ENCODE measurements around the gene OGFRL1.
A peak's percentile ranks its signal among the peaks of the same experiment; 100 is the strongest.
"Not testable (repeated sequence)": the region's sequence is repeated elsewhere in the genome, so short reads cannot be mapped to it uniquely, and the experiment has no call there.

OGFRL1 gene

DNA sequence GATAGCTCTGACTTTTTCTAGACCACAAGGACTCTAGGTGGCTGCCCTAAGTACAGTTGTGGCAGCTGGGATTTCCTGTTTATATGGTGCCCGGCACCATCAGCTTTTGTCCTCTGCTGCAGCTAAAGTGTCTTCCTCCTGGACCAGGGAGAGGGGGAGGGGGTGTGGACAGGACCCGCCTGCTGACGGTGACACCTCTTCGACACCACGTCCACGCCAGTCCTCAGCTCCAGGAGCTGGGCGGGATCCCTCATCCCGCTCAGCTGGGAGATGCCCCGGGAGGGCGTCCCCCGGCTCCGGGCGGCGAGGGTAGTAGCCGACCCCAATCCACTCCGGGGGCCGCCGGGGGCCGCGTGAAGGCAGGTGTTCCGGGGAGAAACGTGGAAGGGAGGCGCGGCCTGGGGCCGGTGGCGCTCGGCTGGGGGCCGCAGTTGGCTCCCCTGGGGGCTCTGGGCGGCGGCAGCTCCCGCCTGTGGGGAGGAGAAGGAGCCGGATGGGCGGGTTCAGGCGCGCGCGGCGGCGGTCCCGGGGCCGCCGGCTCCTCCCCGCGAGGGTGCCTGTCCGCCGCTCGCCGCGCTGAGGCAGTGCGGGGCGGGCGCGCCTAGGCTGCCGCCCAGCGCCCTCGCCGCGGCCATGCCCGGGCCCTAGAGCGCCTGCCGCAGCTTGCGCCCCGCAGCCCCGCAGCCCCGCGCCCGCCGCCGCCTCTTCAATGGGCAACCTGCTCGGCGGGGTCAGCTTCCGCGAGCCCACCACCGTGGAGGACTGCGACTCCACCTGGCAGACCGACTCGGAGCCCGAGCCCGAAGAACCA lies at the start of gene OGFRL1:
OGFRL1 (plus strand) TSS at position 584 of the 811 bp plus-strand sequence; CDS start at position 710, 126 bp downstream.
- DNase-seq (ENCODE audit: low spot score): peak; percentile 87

DNA sequence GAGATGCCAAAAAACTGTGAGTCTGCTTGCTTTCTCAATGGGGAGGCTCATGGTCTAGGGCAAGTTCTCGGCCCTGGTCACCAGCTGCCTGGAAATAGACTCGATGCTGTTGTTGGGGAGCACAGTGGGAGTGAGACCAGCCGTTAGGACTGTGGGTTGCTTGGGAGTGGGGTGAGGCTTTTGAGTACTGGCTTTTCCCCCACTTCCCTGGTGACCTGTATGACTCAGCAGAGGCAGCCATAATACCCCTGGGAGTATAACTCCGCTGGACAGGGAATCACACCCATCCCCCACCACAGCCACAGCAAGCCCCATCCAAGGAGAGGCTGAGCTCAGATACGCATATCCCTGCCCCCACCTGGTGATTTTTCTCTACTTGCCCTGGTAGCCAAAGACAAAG lies 48.9 kb upstream of the OGFRL1 start:
- no peak for DNase-seq (ENCODE audit: low spot score)

DNA sequence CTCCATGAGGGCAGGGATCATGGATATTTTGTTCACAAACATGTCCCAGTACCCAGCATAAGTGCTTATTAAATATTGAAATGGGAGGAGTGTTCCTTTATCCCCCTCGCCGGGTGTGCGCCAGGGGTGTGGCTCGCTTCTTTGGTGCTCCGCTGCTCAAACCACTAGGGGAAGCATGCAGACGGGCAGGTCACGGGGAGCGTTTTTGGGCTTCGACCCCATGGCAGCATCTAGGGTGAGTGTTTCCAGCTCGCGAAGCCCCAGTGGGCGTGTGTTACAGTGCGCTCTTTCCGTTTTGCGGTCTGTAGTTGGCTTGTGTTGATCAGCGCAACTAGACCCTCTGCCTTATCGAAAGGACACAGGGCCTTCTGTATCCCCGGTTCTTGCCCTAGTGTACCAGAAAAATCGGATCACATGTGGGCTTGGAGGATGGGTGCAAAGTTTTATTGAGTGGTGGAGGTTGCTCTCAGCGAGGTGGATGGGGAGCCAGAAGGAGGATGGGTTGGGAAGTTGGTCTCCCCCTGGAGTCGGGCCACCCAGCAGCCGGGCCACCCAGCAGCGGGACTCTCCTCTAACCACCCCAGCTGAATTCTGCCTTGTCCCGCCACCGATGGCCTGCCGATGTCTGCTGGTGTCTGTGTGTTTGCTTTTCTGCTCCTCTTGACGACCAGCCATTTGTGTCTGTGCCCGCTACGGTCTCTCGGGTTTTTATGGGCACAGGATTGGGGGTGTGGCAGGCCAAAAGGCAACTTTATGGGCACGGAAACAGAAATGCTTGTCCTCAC lies 43.2 kb upstream of the OGFRL1 start:
- no peak for DNase-seq (ENCODE audit: low spot score)

DNA sequence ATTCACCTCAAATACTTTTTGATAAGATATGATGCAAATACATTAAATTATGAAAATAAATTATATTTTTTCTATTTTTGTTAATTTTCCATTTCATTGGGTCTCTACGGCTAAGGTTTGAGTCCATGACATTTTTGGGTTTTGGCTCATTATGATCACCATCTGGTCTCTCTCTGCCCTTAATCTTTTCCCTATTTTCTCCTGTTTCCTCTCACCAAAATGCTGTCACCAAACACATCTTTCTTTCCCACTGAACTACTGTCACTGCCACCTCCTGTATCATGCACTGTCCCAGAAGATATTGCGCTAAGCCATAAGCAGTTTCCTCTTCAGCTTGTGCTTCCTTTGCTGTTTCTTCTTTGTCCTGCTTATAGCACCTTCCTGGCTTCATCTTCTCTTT lies 42.0 kb upstream of the OGFRL1 start:
- DNase-seq (ENCODE audit: low spot score): no peak

DNA sequence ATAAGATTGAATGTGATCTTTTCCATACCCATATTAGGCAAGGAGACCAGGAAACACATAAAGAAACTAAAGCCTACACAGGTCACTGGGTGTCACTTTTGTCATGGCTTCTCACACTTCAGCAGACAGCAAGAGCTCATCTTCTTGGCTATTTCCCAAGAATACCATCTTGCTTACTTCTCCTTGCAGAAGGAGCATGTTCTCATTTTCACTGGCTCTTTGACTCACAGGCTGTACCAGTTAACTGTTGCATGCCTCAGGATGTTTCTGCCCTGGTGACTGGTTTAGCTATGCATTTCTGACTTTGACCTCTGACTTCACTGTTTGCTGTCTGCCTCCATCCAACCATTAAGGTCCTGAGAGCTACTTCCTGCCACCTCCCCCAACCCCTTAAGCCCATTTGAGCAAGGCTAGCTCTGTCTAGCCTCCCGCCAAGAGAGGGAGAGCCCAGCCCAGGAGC lies 40.3 kb upstream of the OGFRL1 start:
- peak; percentile 64 for DNase-seq (ENCODE audit: low spot score)

DNA sequence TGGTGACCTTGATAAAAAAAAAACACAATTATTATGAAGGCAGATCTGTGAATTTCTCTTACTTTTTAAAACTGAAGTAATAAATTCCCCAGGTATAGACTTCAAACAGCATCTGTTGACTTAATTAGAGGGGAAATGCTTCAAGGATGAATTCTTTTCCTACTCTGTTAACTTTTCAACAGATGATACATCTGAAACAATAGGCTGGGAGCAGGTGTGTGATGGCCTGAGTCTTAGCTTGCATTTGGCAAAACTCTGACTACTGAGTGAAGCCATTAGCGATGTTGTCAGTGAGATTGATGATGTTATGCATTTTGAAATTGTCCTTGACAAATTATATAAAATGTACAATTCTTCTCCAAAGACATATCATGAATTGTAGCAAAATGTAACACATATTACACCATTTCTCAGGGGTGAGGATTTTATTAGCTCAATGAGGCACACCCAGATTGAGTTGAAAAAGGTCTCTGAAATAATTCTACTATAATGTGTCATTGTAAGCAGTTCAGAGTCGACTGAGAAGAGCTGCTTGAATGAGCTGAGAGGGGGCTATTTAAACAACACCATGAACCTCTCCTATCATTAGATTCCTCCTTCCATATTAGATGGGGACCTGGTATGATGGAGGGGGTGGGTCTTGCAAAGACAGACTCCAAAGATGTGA lies 39.6 kb upstream of the OGFRL1 start:
- no peak for DNase-seq (ENCODE audit: low spot score)

DNA sequence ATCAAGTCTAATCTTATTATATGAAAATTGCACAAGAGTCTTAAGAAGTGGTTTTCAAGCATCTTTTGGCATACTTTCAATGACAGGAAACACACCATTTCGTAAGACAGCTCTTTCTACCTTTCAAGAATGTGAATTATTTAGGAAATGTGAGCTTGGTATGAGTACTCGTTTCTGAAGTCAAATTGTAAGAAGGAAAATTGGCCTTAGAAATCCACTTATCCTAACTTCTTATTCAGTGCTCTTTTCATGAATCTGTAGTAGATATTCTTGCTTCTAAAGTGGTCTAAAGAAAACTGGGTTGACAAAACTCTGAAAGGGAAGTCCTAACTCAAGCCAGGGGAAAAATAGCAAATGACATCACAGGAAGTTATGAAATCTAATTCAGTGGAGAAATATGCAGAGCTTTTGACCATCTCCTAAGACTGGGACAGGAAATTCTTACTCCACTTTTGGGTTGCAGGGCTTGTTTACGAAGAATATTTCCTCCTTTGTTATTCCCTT lies 38.5 kb upstream of the OGFRL1 start:
- peak; percentile 37 for DNase-seq (ENCODE audit: low spot score)

DNA sequence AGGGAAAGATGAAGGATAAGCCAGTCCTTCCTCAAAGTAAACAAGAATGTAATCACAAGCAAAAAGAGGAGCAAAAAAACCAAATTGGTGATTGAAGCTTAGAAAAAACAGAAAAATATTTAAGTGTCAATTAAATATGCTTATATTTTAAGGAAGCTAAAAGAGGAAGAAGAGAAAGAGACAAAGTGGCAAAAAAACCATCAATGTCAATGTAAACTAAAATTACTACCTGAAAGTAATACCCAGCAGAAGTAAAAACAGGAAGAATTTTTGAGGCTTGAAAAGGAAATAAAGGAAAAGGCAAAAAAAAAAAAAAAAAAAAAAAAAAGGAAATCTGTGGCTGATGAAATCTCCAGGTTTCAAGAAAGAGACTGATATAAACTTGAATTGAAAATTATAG lies 36.2 kb upstream of the OGFRL1 start:
- DNase-seq (ENCODE audit: low spot score): no peak

DNA sequence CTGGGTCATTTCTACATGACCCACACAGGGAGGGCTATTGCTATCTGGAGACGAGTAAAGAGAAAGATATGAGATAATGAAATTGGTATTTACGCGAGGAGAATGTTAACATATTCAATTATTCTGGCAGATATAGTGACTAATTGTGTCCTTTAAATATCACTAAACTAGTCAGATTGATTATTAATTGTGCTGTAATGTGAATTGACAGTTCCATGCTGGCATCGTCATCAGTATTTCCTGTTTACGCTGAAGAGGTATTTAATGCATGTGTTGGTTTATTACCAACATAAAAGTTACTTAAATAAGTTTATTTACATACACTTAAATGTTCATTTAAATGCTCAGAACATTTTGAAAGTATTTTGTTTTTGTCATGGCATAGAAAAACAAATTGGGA lies 35.7 kb upstream of the OGFRL1 start:
- DNase-seq (ENCODE audit: low spot score): no peak

DNA sequence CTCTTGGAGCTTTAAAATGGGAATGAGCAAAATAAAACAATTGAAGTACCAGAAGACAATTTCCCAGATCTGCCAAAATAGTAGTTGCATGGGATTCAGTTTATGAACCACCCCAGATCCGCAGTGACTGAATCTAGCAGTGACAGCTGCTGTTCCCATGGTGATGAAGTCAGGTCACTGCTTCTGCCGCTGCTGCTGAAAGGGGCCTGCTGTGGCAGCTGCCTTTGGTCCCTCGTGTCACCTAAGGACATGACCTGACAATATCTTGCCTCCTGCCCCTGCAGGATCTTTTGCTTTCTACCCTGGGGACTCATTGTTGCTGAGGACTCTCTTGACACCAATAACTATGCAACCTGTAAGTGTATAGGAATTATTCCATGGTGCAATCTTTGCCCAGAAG lies 34.3 kb upstream of the OGFRL1 start:
- no peak for DNase-seq (ENCODE audit: low spot score)

DNA sequence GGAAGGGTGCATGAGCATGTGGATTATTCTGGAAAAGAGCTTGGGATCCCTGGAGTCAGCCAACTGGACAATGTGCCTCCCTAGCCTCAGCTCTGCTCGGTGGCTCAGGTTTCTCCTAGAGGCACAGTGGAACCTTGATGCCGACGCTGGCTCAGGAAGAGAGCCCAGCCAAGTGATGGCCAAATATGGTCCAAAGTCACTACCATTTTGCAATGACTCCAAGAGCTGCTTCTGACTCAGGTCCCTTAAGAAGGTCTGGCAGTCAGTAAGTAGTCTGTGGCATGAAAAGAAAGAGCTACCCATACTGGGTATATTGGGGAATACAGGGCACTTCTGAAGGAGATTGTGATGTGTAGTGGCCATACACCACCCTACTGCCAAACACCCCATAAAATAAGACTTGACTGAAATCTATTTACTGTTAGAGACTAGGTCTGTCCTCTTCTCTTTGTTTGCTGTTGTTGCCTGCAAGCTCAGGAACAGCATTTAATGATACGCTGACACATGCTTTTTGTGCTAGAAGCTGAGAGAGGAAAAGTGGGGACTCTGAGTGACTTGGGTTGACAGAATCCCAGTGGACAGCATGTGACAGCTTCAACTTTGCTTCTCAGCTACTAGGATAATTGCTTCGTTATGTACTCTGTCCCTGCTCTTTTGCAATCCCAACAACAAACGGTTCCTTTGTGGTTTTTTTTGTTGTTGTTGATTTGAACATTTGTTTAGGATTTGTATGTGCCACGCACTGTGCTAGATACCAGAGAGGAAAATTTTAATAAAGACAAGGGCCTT lies 30.3 kb upstream of the OGFRL1 start:
- no peak for DNase-seq (ENCODE audit: low spot score)

DNA sequence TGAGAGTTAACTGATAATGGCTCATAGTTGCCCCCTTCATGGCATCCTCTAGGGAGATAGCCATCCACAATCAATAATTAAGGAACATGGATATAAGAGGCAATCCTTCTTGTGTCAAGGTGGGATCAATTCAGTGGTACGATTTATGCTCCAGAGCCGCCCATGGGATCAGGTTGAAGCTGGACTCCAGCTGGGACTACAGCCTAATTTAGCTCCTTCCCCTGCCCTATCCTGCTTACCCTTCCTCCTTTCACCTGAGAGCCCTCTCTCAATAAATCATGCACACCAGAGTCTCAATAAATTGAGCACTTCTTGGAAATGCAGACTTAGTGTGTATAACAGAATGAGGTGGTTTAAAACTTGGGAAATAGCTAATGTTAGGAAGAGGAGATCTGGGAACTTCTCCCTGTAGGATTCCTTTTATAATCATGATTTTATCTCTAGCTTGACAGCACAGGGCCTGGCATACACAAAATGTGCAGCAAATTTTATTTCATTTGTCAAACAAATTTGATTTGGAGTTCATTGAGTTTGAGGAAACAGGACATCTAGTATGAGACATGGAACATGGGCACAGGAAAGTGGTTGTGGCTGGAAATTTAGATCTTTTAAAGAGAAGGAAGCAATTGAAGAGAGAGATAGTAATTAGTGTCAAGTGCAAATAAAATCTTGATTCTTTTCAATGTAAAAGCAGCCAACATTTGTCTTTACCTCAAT lies 28.6 kb upstream of the OGFRL1 start:
- DNase-seq (ENCODE audit: low spot score): no peak

DNA sequence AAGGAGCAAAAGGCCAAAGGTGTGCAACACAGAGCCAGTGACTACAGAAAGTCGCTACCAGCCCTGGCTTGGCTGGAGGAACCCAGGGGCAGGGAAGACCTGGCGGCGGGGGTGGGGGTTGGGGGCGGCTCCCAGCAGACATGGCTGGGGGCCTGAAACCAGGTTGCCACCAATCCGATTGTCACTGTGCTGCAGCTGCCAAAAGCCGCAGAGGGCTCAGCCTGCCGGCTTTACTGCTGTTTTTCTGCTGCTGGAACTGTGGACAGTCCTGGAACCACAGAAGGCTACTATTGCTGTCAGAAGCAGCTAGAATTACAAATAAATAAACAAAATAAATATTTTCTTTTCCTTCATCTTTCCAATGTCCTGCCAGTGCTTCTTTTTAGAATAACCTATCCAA lies 25.7 kb upstream of the OGFRL1 start:
- DNase-seq (ENCODE audit: low spot score): no peak

DNA sequence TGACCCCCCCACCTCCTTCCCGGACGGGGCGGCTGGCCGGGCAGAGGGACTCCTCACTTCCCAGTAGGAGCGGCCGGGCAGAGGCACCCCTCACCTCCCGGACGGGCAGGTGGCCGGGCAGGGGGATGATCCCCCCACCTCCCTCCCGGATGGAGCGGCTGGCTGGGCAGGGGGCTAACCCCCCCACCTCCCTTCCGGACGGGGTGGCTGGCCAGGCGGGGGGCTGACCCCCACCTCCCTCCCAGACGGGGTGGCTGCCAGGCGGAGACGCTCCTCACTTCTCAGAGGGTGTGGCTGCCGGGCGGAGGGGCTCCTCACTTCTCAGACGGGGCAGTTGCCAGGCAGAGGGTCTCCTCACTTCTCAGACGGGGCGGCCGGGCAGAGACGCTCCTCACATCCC lies 22.2 kb upstream of the OGFRL1 start:
- not testable (repeated sequence) for DNase-seq (ENCODE audit: low spot score)

DNA sequence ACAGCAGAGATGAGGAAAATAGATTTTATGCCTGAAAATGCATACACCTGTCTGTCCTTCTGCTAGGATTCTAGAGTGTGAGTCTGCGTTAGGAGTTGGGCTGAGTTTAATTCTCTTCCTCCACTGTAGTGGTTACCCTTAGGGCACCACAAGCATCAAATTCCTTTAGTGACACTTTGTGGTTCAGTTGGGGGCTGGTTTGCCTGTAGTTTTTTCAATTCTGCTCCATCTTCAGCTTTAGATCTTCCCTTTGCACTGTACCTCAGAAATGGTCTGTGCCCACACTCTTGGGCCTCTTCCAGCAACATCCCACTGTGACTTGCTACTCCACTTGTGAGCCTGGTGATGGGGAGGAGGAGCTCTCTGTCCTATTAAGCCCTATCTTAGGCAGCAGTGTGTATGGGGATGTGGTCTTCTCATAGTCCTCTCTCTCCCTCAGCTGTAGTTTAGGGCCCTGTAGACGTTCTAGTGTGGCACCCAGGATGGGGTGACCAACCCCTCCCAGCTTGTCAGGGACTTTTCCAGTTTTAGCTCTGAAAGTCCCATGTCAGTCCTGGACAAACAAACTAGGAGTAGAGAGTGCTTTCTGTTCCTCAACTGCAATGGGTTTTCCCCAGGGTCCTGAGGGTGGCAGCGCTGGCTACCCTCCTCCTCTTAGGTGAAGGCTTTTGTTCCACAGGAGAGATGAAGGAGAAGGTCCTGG lies 19.7 kb upstream of the OGFRL1 start:
- no peak for DNase-seq (ENCODE audit: low spot score)

DNA sequence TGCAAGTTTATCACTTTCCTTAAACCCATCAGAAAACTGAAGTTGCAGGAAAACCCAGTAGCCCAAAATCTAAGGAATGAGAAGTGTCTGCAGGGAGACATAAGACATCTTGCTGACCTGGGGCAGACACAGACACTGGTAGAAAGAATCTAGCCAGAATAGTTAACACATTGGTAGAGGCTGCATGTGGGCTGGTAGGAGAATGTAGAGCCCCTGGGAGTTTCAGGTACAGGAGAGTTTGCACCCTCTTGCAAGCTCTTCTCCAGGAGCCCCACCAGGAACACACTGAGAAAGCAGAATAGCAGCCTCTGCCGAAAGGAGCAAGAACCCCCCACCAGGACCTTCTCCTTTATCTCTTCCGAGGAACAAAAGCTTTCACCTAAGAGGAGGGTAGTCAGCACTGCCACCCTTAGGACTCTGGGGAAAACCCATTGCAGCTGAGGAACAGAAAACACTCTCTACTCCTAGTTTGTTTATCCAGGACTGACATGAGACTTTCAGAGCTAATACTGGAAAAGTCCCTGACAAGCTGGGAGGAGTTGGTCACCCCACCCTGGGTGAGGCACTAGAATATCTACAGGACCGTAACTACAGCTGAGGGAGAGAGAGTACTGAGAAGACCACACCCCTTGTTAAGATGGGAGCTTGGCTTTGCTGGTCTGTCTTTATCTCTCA lies 10.5 kb upstream of the OGFRL1 start:
- DNase-seq (ENCODE audit: low spot score): no peak

DNA sequence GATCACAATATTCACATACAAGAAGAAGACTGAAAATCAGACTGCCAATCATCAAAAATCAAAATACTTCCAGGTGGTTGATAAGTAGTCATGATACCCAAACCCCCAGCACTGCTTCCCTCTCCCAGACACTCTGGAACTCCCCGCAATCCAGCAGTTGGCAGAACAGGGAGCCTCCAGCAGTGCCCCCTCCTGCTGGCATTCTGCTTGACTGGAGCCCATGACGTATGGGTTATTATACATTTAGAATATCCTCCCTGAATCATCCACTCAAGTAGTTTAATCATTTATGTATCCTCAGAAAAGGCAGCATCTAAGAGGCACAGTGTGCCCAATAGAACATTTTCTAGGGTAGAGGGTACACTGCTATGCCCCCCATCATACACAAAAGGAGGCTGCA lies 9.3 kb upstream of the OGFRL1 start:
- no peak for DNase-seq (ENCODE audit: low spot score)

DNA sequence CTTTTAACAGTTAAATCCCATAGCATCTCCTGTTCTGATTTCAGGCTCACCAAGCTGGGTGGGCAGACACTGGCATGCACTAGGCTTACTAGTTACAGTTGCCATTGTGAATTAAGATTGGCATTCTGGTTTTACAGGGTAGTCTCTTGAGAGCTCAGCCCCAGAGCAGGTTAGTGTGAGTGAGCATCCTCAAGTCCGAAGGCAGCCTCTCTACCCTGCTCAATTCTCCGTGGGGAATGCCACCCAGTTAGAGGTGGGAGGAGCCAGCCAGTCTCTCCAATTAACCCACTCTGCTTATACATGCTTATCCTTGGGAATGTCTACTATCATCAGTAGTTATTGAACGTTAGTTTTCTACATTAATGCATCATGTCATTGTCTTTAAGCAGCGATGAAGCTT lies 8.9 kb upstream of the OGFRL1 start:
- no peak for DNase-seq (ENCODE audit: low spot score)

DNA sequence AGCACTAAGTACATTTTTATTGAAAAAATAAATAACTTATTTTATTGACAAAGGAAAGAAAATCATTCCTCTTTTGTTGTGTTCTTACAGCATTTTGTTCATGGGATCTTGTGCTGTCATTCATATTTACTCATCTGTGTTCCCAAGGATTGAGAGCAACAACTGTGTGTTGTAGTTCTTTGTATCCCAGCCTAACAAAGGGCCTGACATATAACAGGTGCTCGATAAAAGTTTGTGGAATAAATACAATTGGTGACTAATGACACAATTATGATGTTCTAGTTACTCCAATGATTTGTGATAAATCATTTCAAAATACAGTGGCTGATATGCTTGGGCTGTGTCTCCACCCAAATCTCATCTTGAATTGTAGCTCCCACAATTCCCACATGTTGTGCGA lies 7.9 kb upstream of the OGFRL1 start:
- no peak for DNase-seq (ENCODE audit: low spot score)

DNA sequence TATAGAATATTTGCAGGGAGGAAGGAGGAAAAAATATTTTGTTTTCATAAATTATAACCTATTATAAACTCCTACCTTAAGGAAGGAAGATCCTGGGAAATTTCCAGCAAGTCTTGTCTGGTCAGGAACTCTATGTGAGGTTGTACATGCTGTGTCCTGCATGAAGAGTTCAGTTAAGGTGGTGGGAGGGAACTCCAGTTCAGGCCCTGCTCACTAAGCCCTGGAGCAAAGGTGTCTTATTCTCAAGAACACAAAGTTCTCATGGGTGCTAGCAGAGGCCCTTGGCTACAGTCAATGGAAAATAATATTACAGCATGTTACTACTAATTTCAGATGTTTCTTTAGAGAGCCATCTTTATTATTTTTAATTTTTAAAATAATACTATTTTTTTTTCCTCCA lies 3.8 kb upstream of the OGFRL1 start:
- DNase-seq (ENCODE audit: low spot score): no peak
